ENCODE data around the gene DENND11. TPM values are rescaled to one million over a fixed set of nuclear protein-coding genes. Genes with fewer than 3 reads are reported as not detected.
A peak's percentile ranks its signal among the peaks of the same experiment; 100 is the strongest.

Gene DENND11
- total and polyA plus RNA-seq, 9 of the 15 experiments (the other 6 are each of a cell fraction or from before 2014, with no cell fraction given) = 0.07 to 1.1 (median 0.36) TPM

DNA sequence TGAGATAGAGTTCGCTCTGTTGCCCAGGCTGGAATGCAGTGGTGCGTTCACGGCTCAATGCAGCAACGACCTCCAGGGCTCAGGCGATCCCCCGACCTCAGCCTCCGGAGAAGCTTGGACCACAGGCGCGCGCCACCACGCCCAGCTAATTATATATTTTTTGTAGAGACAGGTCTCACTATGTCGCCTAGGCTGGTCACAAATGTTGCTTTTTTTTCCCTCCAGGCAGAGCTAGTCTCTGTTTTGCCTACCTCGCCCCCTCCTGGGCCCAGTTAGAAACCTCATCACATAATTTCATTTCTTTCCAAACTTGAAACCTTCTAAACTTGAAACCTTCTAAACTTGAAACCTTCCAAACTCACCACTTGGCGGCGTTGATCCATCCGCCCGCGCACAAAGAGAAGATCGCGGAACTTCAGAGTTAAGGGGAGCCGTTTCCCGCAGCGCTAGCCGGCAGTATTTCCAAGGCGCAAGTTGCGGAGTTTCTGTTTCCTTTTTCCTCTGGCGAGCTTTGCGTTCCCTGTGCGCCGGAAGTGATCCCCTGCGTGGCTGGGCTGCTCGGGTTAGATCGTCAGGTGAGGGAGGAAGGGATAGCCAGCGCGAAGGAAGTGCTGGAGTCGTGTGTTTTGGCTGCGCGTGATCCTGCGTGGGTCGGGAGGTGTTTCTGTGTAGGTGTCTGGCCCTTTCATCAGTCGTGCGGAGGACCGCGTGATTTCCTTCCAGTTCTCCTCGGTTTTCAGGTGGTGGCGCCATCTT, 36.0 kb upstream of the DENND11 start, which contains the start of gene SSBP1 (continued):
- TF ChIP-seq NCOA4 (IDR thresholded peaks at IDR 0.05; ENCODE audit: partially characterized antibody) (peak; percentile 53), ZNF174 (CRISPR knock-in tag; IDR thresholded peaks at IDR 0.05) (0 out of 2 replicates have a peak, but pooled peaks have one; percentile 39), SAFB (IDR thresholded peaks at IDR 0.05; ENCODE audit: borderline replicate concordance, low read depth, low read length) (peak; percentile 73; the same call in 1 of the 2 replicates), HDAC2 (IDR thresholded peaks at IDR 0.05) (peak; percentile 98), RBM39 (optimal IDR thresholded peaks at IDR 0.05; ENCODE audit: low read depth, low read length) (peak; percentile 87), BDP1 (IDR thresholded peaks at IDR 0.05; ENCODE audit: insufficient read depth, insufficient read length) (no peak), ZNF445 (CRISPR knock-in tag; IDR thresholded peaks at IDR 0.05; ENCODE audit: low read depth) (0 out of 2 replicates have a peak, but pooled peaks have one; percentile 67), MEF2D (tag; conservative IDR thresholded peaks at IDR 0.05; ENCODE audit: low read depth) (peak; percentile 64; the same call in 1 of the 2 replicates), PRMT5 (CRISPR knock-in tag; IDR thresholded peaks at IDR 0.05) (no peak), SLC30A9 (CRISPR knock-in tag; IDR thresholded peaks at IDR 0.05) (no peak)
- TF ChIP-seq, protein P1, sequence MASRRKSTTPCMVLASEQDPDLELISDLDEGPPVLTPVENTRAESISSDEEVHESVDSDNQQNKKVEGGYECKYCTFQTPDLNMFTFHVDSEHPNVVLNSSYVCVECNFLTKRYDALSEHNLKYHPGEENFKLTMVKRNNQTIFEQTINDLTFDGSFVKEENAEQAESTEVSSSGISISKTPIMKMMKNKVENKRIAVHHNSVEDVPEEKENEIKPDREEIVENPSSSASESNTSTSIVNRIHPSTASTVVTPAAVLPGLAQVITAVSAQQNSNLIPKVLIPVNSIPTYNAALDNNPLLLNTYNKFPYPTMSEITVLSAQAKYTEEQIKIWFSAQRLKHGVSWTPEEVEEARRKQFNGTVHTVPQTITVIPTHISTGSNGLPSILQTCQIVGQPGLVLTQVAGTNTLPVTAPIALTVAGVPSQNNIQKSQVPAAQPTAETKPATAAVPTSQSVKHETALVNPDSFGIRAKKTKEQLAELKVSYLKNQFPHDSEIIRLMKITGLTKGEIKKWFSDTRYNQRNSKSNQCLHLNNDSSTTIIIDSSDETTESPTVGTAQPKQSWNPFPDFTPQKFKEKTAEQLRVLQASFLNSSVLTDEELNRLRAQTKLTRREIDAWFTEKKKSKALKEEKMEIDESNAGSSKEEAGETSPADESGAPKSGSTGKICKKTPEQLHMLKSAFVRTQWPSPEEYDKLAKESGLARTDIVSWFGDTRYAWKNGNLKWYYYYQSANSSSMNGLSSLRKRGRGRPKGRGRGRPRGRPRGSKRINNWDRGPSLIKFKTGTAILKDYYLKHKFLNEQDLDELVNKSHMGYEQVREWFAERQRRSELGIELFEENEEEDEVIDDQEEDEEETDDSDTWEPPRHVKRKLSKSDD (conservative IDR thresholded peaks at IDR 0.05; ENCODE audit: low read length) = peak; percentile 94
- TF ChIP-seq, protein P2, sequence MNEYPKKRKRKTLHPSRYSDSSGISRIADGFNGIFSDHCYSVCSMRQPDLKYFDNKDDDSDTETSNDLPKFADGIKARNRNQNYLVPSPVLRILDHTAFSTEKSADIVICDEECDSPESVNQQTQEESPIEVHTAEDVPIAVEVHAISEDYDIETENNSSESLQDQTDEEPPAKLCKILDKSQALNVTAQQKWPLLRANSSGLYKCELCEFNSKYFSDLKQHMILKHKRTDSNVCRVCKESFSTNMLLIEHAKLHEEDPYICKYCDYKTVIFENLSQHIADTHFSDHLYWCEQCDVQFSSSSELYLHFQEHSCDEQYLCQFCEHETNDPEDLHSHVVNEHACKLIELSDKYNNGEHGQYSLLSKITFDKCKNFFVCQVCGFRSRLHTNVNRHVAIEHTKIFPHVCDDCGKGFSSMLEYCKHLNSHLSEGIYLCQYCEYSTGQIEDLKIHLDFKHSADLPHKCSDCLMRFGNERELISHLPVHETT (CRISPR knock-in tag; conservative IDR thresholded peaks at IDR 0.05 in 1 of 2, IDR thresholded peaks at IDR 0.05 in 1 of 2) = peak in 1 of 2 experiments; percentile 96; a peak in 2 of 4 replicates
- TF ChIP-seq, protein P3, sequence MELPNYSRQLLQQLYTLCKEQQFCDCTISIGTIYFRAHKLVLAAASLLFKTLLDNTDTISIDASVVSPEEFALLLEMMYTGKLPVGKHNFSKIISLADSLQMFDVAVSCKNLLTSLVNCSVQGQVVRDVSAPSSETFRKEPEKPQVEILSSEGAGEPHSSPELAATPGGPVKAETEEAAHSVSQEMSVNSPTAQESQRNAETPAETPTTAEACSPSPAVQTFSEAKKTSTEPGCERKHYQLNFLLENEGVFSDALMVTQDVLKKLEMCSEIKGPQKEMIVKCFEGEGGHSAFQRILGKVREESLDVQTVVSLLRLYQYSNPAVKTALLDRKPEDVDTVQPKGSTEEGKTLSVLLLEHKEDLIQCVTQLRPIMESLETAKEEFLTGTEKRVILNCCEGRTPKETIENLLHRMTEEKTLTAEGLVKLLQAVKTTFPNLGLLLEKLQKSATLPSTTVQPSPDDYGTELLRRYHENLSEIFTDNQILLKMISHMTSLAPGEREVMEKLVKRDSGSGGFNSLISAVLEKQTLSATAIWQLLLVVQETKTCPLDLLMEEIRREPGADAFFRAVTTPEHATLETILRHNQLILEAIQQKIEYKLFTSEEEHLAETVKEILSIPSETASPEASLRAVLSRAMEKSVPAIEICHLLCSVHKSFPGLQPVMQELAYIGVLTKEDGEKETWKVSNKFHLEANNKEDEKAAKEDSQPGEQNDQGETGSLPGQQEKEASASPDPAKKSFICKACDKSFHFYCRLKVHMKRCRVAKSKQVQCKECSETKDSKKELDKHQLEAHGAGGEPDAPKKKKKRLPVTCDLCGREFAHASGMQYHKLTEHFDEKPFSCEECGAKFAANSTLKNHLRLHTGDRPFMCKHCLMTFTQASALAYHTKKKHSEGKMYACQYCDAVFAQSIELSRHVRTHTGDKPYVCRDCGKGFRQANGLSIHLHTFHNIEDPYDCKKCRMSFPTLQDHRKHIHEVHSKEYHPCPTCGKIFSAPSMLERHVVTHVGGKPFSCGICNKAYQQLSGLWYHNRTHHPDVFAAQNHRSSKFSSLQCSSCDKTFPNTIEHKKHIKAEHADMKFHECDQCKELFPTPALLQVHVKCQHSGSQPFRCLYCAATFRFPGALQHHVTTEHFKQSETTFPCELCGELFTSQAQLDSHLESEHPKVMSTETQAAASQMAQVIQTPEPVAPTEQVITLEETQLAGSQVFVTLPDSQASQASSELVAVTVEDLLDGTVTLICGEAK (IDR thresholded peaks at IDR 0.05) = peak; percentile 100
- TF ChIP-seq, protein P3 (CRISPR knock-in tag; IDR thresholded peaks at IDR 0.05) = no peak; the same call in 1 of the 2 replicates
